Retina (tissue), 1 donor: ENCODE measurements around the gene PHLDA3.

Source experiments
- DNase-seq: peaks from one replicate; pipeline ENCODE4 v3.0.0-alpha.2; 2016

PHLDA3 gene

DNA sequence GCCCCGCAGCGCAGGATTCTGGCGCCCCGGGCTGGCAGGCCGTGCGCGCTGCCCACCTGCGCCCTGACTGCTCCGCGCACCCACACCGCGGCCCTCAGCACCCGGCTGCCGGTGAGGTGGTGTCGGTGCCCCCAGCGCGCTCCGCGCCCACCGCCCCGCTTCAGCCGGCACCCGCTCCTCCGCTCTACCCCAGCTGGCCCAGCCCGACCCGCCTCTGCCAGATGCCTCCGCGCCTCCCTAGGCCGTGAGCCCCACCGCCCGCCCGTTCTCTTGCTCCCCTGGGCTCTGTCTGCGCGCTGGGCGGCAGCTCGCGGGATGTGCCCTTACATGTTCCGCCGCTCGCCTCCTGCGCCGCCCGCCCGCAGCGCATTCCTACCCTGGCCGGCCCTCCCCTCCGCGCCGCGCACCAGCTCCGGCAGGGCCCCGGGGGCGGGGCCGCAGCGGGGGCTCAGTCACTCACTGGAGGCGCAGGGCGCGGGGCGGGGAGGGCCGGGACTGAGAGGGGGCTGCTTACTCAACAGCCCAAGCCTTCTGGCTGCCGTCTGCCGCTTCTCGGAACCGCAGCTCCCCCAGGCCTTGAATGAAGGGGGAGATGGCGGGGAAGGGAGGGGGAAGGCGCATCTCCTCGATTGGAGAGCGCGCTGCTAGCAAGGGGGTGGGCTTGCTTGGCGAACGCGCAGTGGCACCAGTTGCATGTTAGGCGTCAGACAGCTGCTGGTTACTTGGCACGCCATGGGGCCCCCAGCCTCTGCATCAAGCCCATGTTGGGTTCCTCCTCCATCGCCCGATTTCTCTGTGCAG, at the start of gene PHLDA3:
TSS of gene PHLDA3 (minus strand) at position 345 of the 801 bp plus-strand sequence. CDS start 402 bp downstream, outside the sequence.
- DNase-seq, result peak; percentile 83

DNA sequence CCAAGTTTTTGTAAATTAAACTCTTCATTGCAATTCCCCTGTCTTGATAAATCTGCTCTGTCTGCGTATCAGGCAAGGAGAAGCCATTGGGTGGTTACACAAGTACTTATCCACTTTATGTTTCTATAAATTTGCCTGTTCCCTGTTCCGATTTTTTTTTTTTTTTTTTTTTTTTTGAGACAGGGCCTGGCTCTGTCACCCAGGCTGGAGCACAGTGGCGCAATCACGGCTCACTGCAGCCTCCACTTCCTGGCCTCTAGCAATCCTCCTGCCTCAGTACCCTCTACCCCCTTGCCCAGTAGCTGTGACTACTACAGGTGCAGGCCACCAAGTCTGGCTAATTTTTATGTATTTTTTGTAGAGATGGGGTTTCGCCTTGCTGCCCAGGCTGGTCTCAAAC, 49.1 kb upstream of the PHLDA3 start:
- no peak for DNase-seq

GRCh38 chr1:201517631-201518030, 48.6 kb upstream of the PHLDA3 start:
- no peak for DNase-seq

GRCh38 chr1:201516511-201517127, 47.6 kb upstream of the PHLDA3 start:
- DNase-seq, result no peak

GRCh38 chr1:201515895-201516294, 46.9 kb upstream of the PHLDA3 start:
- no peak for DNase-seq

DNA sequence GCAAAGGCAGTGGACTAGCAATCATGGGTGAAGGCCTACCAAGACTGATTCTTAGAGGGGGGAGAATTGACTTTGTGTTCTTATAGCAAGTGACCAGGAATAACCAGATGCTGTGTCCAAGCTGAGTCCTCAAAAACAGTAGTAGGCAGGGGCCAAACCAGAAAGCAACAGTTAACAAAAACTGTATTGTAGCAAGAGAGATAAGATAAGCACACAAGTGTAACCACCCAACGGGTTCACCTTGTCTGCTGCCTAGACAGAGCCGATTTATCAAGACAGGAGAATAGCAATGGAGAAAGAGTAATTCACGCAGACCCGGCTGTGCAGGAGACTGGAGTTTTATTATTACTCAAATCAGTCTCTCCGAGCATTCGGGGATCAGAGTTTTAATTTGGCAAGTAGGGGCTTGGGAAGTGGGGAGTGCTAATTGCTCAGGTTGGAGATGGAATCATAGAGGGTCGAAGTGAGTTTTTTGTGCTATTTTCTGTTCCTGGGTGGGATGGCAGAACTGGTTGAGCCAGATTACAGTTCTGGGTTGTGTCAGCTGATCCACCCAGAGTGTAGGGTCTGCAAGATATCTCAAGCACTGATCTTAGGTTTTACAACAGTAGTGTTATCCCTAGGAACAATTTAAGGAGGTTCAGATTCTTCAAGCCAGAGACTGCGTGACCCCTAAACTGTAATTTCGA, 46.2 kb upstream of the PHLDA3 start:
- no peak for DNase-seq

DNA sequence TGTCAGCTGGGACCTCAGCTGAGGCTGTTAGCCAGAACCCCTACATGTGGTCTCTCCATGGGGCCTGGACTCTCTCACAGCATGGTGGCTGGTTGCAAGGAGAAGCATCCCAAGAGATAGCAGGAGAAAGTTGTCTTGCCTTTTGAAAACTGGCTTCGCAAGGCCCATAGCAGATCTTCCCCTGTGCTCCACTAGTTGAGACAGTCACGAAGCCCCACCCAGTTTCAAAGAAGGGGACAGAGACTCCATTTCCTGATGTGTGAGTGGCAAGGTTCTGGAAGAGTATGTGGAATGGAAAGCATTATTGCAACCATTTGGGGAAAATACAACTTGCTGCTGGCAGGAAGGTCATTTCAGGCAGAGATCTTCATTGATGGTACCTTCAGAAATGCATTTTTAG, 45.5 kb upstream of the PHLDA3 start:
- no peak for DNase-seq

- DNase-seq, result no peak
Observed at GRCh38 chr1:201513498-201514243, 44.7 kb upstream of the PHLDA3 start.

- no peak for DNase-seq
Observed at GRCh38 chr1:201511941-201512539, 43.1 kb upstream of the PHLDA3 start.

GRCh38 chr1:201511396-201511940, 42.5 kb upstream of the PHLDA3 start:
- no peak for DNase-seq

- no peak for DNase-seq
Observed at GRCh38 chr1:201510734-201511133, 41.7 kb upstream of the PHLDA3 start.

DNA sequence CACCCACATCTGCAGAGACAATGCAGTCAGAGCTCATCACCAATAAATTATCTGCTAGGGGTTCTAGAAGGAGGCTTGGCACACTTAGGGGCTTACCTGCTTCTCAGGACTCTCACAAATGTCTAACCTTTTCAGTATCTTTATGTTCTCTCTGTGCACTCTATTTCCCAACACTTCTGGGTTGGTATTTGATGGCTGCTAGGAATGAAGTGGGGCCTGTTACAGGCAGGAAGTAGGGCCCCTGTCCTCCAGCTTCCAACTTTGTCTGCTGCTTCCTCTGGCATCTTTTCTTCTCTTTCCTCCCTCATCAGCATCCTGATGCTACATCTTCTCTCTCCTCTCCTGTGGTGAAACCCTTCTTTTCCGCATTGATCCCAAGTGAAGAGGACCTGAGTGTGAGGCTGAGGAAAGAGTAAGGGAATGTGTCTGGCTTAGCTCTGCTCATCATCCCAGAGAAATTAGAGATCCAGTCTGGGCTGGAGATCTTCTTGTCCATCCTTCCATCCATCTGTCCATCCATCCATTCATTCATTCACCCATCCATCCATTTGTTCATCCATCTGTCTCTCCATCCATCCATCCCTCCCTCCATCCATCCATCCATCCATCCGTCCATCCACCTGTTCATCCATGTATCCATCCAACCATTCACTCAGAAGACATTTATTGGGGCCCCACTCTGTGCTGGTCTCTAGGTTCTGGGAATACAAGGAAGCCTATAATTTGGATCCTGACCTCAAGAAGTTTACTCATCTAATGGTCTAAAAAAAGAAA, 40.8 kb upstream of the PHLDA3 start:
- no peak for DNase-seq

DNA sequence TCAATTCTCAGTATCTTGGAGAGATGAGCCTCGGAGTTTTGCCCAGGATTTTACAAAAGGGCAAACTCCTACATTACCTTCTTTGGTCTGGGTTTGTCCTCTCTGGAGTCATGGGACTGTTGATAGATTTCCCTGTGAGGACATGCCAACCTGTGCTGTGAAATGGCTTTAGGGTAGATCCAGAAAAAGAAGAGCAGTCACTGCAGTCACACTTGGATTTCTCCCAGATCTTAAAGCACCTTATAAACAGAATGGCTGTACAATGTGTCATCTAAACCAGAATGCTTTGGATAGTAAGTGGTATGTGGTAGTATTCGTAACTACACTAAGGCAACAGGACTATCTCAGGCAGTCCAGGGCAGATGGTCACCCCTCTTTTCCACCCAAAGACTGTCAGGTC, 39.8 kb upstream of the PHLDA3 start:
- no peak for DNase-seq

GRCh38 chr1:201507360-201507675, 38.3 kb upstream of the PHLDA3 start:
- no peak for DNase-seq

DNA sequence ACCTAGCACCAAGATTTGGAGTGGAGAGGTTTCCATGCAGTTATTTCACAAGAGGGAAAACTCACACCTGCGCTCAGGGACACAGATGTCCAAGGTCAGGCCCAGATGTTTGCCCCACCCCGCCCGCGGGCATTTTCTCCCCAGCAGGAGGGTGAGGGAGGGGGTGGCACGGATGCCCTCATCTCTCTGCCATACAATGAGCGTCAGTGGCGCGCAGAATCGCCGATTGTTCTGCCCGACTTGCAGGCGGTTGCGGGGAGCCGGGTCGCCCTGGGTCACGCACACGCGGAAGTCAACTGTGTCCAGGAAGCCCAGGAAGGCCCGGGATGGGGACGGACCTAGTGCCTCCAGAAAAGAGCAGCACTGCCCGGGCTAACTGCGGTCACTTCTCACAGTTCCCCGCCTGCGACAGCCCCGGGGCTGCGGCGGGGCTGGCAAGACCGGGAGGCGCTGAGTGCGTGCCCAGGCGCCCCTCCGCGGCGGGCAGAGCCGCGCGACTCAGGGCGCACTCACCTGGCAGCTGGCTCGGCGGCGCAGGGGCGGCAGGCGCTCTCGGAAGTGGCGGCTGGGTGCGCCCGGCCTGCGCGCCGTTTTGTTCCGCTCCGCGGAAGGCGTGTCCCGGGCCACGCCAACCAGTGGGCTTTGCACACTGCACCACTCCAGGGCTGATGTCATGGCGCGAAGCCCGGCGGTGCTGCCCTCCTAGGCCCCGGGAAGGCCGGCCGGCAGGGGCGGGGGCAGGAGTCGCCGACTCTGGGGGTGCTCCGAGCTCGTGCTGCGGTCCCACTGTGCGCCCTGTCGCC, 37.8 kb upstream of the PHLDA3 start, which contains the start of gene CSRP1:
TSS of gene CSRP1 (minus strand) at position 567 of the 803 bp plus-strand sequence. CDS start 10,820 bp downstream, outside the sequence.
- DNase-seq, result peak; percentile 79

GRCh38 chr1:201506092-201506491, 37.1 kb upstream of the PHLDA3 start:
- no peak for DNase-seq

- no peak for DNase-seq
Observed at GRCh38 chr1:201505503-201505890, 36.5 kb upstream of the PHLDA3 start.

GRCh38 chr1:201504799-201505502, 36.0 kb upstream of the PHLDA3 start:
- DNase-seq, result no peak

DNA sequence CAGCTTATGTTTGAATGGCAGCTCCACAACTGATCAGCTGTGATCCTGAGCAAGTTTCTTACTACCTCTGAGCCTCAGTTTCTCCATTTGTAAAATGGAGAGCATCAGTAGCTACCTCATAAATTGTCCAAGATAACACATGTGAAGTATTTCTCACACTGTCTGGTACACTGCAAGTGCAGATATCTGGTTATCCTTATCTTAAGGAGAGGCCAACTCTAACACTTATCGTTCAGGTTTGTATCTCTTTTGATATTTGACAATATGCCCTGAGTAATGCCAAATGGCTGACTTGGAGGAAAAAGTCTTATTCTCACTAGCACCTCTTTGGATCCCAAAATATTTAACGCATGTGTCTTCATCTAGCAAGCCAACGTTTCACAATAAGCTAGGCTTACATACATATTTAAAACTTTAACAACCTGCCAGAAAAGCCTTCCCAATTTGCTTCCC, 35.2 kb upstream of the PHLDA3 start:
- DNase-seq, result no peak
